HCT116 (cell line): Measurements from ENCODE around the gene CEP19. TPM values are rescaled to one million over a fixed set of nuclear protein-coding genes. Genes with fewer than 3 reads are reported as not detected.

Source experiments
- ATAC-seq: fragments of 200-7000 bp; cut with Tn5 transposase; 2 replicates; pipeline ENCODE4 v1.9.1; 2020; ENCODE audit warnings: mild to moderate bottlenecking, moderate library complexity
- BruUV-seq: library from RNA; stranded (reverse); fragments of 400-500 nt; replicated peaks from 2 replicates; lab custom pipeline; 2021; lab: Mats Ljungman, UMichigan
- CTCF ChIA-PET: fragments of 300-600 bp; sonication (Branson Sonifier 250); formaldehyde crosslinking; loops from one replicate; lab custom pipeline; 2021; ENCODE audit warnings: antibody characterized with exemption; lab: Charles Lee
- POLR2A ChIA-PET: fragments of 300-600, 350-600 bp; sonication (Branson Sonifier 250); formaldehyde crosslinking; loops from one replicate; lab custom pipeline; 2021; ENCODE audit warnings: antibody characterized with exemption; lab: Charles Lee
- RAD21 ChIA-PET, 2 experiments: fragments of 300-600 bp; sonication (Branson Sonifier 250); formaldehyde crosslinking; loops; one replicate each; lab custom pipeline; 2023; ENCODE audit warnings: low total read pairs in 2 of 2; ENCODE audit not compliant: uncharacterized antibody in 2 of 2, unreplicated experiment in 2 of 2, low non-redundant PET in 1 of 2; lab: Charles Lee
- DNase-seq: peaks from one replicate; pipeline ENCODE4 v3.0.0-alpha.2; 2010; ENCODE audit warnings: low read depth, low spot score
- H2AFZ ChIP-seq: fragments of 200-600 bp; shearing (Covaris generic), sonication (generic); 2 replicates; pipeline ENCODE4 v1.6.1; 2017; ENCODE audit warnings: low read depth, mixed run types, mixed read lengths, antibody characterized with exemption, low read length; ENCODE audit not compliant: poor library complexity, severe bottlenecking
- H3K27ac ChIP-seq: 2 replicates; pipeline ENCODE4 v1.5.1; 2012; ENCODE audit warnings: low read depth, low read length
- H3K27me3 ChIP-seq: fragments of 200-600 bp; sonication (generic); 2 replicates; pipeline ENCODE4 v1.6.1; 2016; ENCODE audit warnings: mixed run types, low read length, mixed read lengths; ENCODE audit not compliant: insufficient read depth
- H3K36me3 ChIP-seq, 2 experiments: fragments of 200-500 bp in 1 of 2; fragments of 200-600 bp in 1 of 2; sonication (Bioruptor generic) in 1 of 2; sonication (generic) in 1 of 2; 2 replicates each; pipeline versions ENCODE4 v1.5.1 to v1.6.1; 2014 to 2016; ENCODE audit warnings: low read length in 2 of 2, inconsistent platforms in 1 of 2, mixed read lengths in 1 of 2, mixed run types in 1 of 2; ENCODE audit not compliant: insufficient read depth in 2 of 2, control insufficient read depth in 1 of 2
- H3K4me1 ChIP-seq, 2 experiments: fragments of 200-600 bp in 1 of 2; sonication (generic) in 1 of 2; 2 replicates each; pipeline versions ENCODE4 v1.5.1 to v1.6.1; 2012 to 2017; ENCODE audit warnings: low read length in 2 of 2, inconsistent platforms in 1 of 2, mild to moderate bottlenecking in 1 of 2, mixed read lengths in 1 of 2, mixed run types in 1 of 2, moderate library complexity in 1 of 2; ENCODE audit not compliant: insufficient read depth in 2 of 2, control insufficient read depth in 1 of 2
- H3K4me2 ChIP-seq: fragments of 200-600 bp; sonication (generic); 2 replicates; pipeline ENCODE4 v1.6.1; 2017; ENCODE audit warnings: mixed run types, low read length, mixed read lengths
- H3K4me3 ChIP-seq, 2 experiments: fragments of 200-600 bp in 1 of 2; sonication (generic) in 1 of 2; replicated peaks in 1 of 2; 2 replicates each; pipeline ENCODE4 v1.5.1; 2011 to 2016; ENCODE audit warnings: low read length in 2 of 2, control low read depth in 1 of 2, low read depth in 1 of 2, mild to moderate bottlenecking in 1 of 2, mixed read lengths in 1 of 2, mixed run types in 1 of 2
- H3K79me2 ChIP-seq: fragments of 200-600 bp; sonication (generic); 2 replicates; pipeline ENCODE4 v1.6.1; 2017; ENCODE audit warnings: mild to moderate bottlenecking, mixed run types, low read length, moderate library complexity, mixed read lengths; ENCODE audit not compliant: insufficient read depth
- H3K9ac ChIP-seq: fragments of 200-600 bp; sonication (generic); 2 replicates; pipeline ENCODE4 v1.6.1; 2016; ENCODE audit warnings: low read length, mixed read lengths
- H3K9me2 ChIP-seq: fragments of 200-600 bp; sonication (generic), shearing (Covaris generic); 2 replicates; pipeline ENCODE4 v1.6.1; 2017; ENCODE audit warnings: mixed run types, mild to moderate bottlenecking, moderate library complexity; ENCODE audit not compliant: insufficient read depth
- H3K9me3 ChIP-seq, 2 experiments: fragments of 200-500 bp in 1 of 2; fragments of 200-600 bp in 1 of 2; sonication (Bioruptor generic) in 1 of 2; sonication (generic) in 1 of 2; 2 replicates each; pipeline ENCODE4 v1.6.1; 2014 to 2017; ENCODE audit warnings: low read length in 2 of 2, mixed read lengths in 2 of 2, inconsistent platforms in 1 of 2, low read depth in 1 of 2, mild to moderate bottlenecking in 1 of 2, mixed run types in 1 of 2, moderate library complexity in 1 of 2; ENCODE audit not compliant: control insufficient read depth in 1 of 2, insufficient read depth in 1 of 2
- H4K20me1 ChIP-seq: fragments of 200-600 bp; sonication (generic), shearing (Covaris generic); 2 replicates; pipeline ENCODE4 v1.6.1; 2017; ENCODE audit warnings: mixed run types, mild to moderate bottlenecking, moderate library complexity; ENCODE audit not compliant: insufficient read depth
- CTCF ChIP-seq, 3 experiments: fragments of 200-600 bp in 1 of 3; sonication (generic) in 1 of 3; IDR thresholded peaks in 2 of 3; conservative IDR thresholded peaks in 1 of 3; 2 replicates each; pipeline ENCODE4 v1.5.1; 2012 to 2017; ENCODE audit warnings: low read depth in 2 of 3, low read length in 2 of 3, antibody characterized with exemption in 1 of 3, borderline replicate concordance in 1 of 3, control low read depth in 1 of 3, mild to moderate bottlenecking in 1 of 3, mixed read lengths in 1 of 3, mixed run types in 1 of 3, moderate library complexity in 1 of 3; ENCODE audit not compliant: insufficient read depth in 1 of 3
- EGR1 ChIP-seq: IDR thresholded peaks from 2 replicates; pipeline ENCODE4 v1.6.1; 2012; ENCODE audit warnings: low read depth
- ELF1 ChIP-seq: IDR thresholded peaks from 2 replicates; pipeline ENCODE4 v1.6.1; 2012; ENCODE audit warnings: low read depth, borderline replicate concordance
- EZH2 ChIP-seq: fragments of 200-600 bp; sonication (generic); IDR thresholded peaks from 2 replicates; pipeline ENCODE4 v1.6.1; 2017; ENCODE audit warnings: antibody characterized with exemption, mixed run types
- JUND ChIP-seq: IDR thresholded peaks from 2 replicates; pipeline ENCODE4 v1.6.1; 2012
- RAD21 ChIP-seq: IDR thresholded peaks from 2 replicates; pipeline ENCODE4 v1.6.1; 2012; ENCODE audit warnings: low read depth, mild to moderate bottlenecking
- SIN3A ChIP-seq: IDR thresholded peaks from 2 replicates; pipeline ENCODE4 v1.6.1; 2012; ENCODE audit warnings: low read depth
- SRF ChIP-seq: IDR thresholded peaks from 2 replicates; pipeline ENCODE4 v1.6.1; 2012; ENCODE audit warnings: low read depth
- TCF7L2 ChIP-seq: IDR thresholded peaks from 2 replicates; pipeline ENCODE4 v1.7.0; 2011; ENCODE audit warnings: borderline replicate concordance, inconsistent platforms; ENCODE audit not compliant: insufficient read depth, insufficient read length; ENCODE audit errors: extremely low read depth
- intact Hi-C: fragments of 100-400 bp; cut with micrococcal nuclease; formaldehyde crosslinking; loops from 2 replicates; pipeline ENCODE4 v1.10.0; 2022
- total RNA-seq: library from RNA; stranded (reverse); gene quantifications from one replicate; pipeline ENCODE4 v1.2.1, GENCODE V29; 2021; ENCODE audit not compliant: unreplicated experiment
- TF ChIP-seq, protein P1 (sequence below): IDR thresholded peaks from 2 replicates; pipeline ENCODE4 v1.6.1; 2012; ENCODE audit warnings: low read depth
- TF ChIP-seq, protein P2 (sequence below): IDR thresholded peaks from 2 replicates; pipeline ENCODE4 v1.6.1; 2012

Gene CEP19
- total RNA-seq, 1 experiment from 2014 or later, result 2.7 TPM

DNA sequence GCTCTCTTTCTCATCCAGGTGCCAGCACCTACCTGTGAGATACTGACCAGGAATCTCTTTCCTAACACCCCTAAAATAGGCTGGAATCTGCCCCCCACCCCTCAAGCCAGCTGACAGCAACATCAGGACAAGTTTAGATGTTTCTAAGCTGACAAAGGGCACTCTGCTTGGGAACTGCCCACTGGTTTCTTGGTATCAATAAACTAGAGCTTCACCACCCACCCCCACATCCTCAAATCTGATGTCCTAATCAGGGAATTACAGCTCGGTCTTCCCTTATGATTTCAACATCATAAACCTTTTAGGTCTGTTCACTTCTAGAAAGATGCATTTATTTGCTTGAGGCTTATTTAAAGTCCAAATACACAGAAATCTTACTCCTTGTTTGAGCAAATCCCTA lies 34.7 kb downstream of the CEP19 start:
- no peaks in the 10 kb centered on the region for H3K9me2 ChIP-seq
- BruUV-seq, result no TSS peak
- no peaks in the 10 kb centered on the region for H3K79me2 ChIP-seq
- no peaks in the 10 kb centered on the region for H3K4me1 ChIP-seq
- no peak for ATAC-seq
- no peak overlapping the region for H3K9ac ChIP-seq
- no peak for DNase-seq
- TF ChIP-seq, protein P1, sequence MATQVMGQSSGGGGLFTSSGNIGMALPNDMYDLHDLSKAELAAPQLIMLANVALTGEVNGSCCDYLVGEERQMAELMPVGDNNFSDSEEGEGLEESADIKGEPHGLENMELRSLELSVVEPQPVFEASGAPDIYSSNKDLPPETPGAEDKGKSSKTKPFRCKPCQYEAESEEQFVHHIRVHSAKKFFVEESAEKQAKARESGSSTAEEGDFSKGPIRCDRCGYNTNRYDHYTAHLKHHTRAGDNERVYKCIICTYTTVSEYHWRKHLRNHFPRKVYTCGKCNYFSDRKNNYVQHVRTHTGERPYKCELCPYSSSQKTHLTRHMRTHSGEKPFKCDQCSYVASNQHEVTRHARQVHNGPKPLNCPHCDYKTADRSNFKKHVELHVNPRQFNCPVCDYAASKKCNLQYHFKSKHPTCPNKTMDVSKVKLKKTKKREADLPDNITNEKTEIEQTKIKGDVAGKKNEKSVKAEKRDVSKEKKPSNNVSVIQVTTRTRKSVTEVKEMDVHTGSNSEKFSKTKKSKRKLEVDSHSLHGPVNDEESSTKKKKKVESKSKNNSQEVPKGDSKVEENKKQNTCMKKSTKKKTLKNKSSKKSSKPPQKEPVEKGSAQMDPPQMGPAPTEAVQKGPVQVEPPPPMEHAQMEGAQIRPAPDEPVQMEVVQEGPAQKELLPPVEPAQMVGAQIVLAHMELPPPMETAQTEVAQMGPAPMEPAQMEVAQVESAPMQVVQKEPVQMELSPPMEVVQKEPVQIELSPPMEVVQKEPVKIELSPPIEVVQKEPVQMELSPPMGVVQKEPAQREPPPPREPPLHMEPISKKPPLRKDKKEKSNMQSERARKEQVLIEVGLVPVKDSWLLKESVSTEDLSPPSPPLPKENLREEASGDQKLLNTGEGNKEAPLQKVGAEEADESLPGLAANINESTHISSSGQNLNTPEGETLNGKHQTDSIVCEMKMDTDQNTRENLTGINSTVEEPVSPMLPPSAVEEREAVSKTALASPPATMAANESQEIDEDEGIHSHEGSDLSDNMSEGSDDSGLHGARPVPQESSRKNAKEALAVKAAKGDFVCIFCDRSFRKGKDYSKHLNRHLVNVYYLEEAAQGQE, result no peak
- TF ChIP-seq SRF, result no peak
- no peak for TF ChIP-seq EGR1
- TF ChIP-seq EZH2, result no peak
- TF ChIP-seq, all 23 proteins: peak for 0
- Histone ChIP-seq H4K20me1 (no peaks in the 10 kb centered on the region), H3K4me2 (no peak overlapping the region), H2AFZ (no peak overlapping the region), H3K4me3 (no peak overlapping the region), H3K27ac (no peak overlapping the region), H3K36me3 (no peaks in the 10 kb centered on the region), H3K9me3 (no peaks in the 10 kb centered on the region), H3K27me3 (no peaks in the 10 kb centered on the region)
- RAD21 ChIA-PET, result no interaction called here
- CTCF ChIA-PET, result interaction anchor here (0.9 to 1.8 kb wide), 3 partner anchors 16 to 149 kb away, joined by 3 to 8 read pairs (median 3); no protein-coding TSS in a partner anchor
- intact Hi-C loops, result no loop called here
- POLR2A ChIA-PET, result no interaction called here

DNA sequence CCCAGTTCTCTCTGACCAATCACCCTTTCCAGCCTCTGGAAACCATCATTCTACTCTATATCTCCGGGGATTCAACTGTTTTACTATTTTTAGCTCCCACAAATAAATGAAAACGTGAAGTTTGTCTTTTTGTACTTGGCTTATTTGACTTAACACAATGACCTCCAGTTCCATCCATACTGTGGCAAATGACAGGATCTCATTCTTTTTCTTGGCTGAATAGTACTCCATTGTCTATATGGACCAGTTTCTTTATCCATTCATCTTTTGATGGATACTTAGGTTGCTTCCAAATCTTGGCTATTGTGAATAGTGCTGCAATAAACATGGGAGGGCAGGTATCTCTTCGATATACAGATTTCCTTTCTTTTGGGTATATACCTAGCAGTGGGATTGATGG lies 38.4 kb downstream of the CEP19 start:
- intact Hi-C loops, result no loop called here
- no peaks in the 10 kb centered on the region for H3K36me3 ChIP-seq
- H3K9me2 ChIP-seq, result no peaks in the 10 kb centered on the region
- no peak for TF ChIP-seq RAD21
- TF ChIP-seq, protein P1, result no peak
- TF ChIP-seq SRF, result no peak
- no peak for TF ChIP-seq SIN3A
- TF ChIP-seq EGR1, result no peak
- TF ChIP-seq, protein P2, sequence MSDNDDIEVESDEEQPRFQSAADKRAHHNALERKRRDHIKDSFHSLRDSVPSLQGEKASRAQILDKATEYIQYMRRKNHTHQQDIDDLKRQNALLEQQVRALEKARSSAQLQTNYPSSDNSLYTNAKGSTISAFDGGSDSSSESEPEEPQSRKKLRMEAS, result no peak
- no peak for TF ChIP-seq CTCF (IDR thresholded peaks at IDR 0.05 in 2 of 3, conservative IDR thresholded peaks at IDR 0.05 in 1 of 3; ENCODE audit: borderline replicate concordance in 1 of 3, insufficient read depth in 1 of 3, low read depth in 2 of 3, low read length in 2 of 3)
- no peak for TF ChIP-seq JUND
- TF ChIP-seq TCF7L2, result no peak
- no peak for TF ChIP-seq ELF1

More for the DNA sequence above, 38.4 kb downstream of the CEP19 start:
- H4K20me1 ChIP-seq, result no peaks in the 10 kb centered on the region
- no peak overlapping the region for H3K4me2 ChIP-seq
- no peak overlapping the region for H3K9ac ChIP-seq
- H2AFZ ChIP-seq, result no peak overlapping the region
- peaks cover 5% of the 10 kb centered on the region; the same call in 1 of the 2 replicates for H3K27me3 ChIP-seq
- H3K4me1 ChIP-seq, result no peaks in the 10 kb centered on the region
- ChIA-PET CTCF (no interaction called here), RAD21 (no interaction called here), POLR2A (no interaction called here)
- no peaks in the 10 kb centered on the region for H3K9me3 ChIP-seq
- H3K79me2 ChIP-seq, result no peaks in the 10 kb centered on the region
- no TSS peak for BruUV-seq
- H3K27ac ChIP-seq, result no peak overlapping the region
- ATAC-seq, result no peak
- H3K4me3 ChIP-seq, result no peak overlapping the region
- DNase-seq, result no peak
